ENCODE measurements around the gene CAMTA1. TPM values are rescaled to one million over a fixed set of nuclear protein-coding genes. Genes with fewer than 3 reads are reported as not detected.

CAMTA1 gene
- total RNA-seq, 2 experiments from 2014 or later = 43.9 to 73.3 TPM

GRCh38 chr1:7582460-7582972 is 797.3 kb downstream of the CAMTA1 start:
- no peaks in the 10 kb centered on the region for H3K79me2 ChIP-seq (ENCODE audit: insufficient read depth, low read depth, low read length)
- no peaks in the 10 kb centered on the region for H3K9me2 ChIP-seq (ENCODE audit: insufficient read depth, low read length)
- ChIA-PET CTCF (ENCODE audit: unreplicated experiment) (interaction anchor here (0.6 kb wide), 1 partner anchor 33 kb away, joined by 6 read pairs; no protein-coding TSS in a partner anchor), POLR2A (interaction anchor here (0.6 kb wide), 1 partner anchor 37 kb away, joined by 4 read pairs; no protein-coding TSS in a partner anchor)
- DNase-seq (ENCODE audit: low spot score) = no peak
- no peak overlapping the region for H2AFZ ChIP-seq (ENCODE audit: low read length)
- H3K9me3 ChIP-seq (ENCODE audit: low read length) = no peaks in the 10 kb centered on the region
- no peak overlapping the region for H3K4me2 ChIP-seq (ENCODE audit: low read length)
- intact Hi-C loops (cut with micrococcal nuclease; ENCODE audit: unreplicated experiment) = no loop called here
- BruUV-seq (replicated peaks) = no TSS peak
- H4K20me1 ChIP-seq (ENCODE audit: insufficient read depth, low read length) = no peaks in the 10 kb centered on the region
- H3K4me3 ChIP-seq (ENCODE audit: low read depth, low read length, poor library complexity, severe bottlenecking) = no peak overlapping the region
- no peak overlapping the region for H3K27ac ChIP-seq (ENCODE audit: low read depth, low read length, poor library complexity, severe bottlenecking)
- no peak for TF ChIP-seq EZH2phosphoT487 (IDR thresholded peaks at IDR 0.05; ENCODE audit: borderline replicate concordance, low read depth, low read length)
- no peak for TF ChIP-seq CTCF (conservative IDR thresholded peaks at IDR 0.05; ENCODE audit: low read length)
- no peaks in the 10 kb centered on the region for H3K36me3 ChIP-seq (ENCODE audit: insufficient read depth, low read length)
- H3K4me1 ChIP-seq (ENCODE audit: insufficient read depth, low read length, poor library complexity, severe bottlenecking) = no peaks in the 10 kb centered on the region

- no peaks in the 10 kb centered on the region for H4K20me1 ChIP-seq (ENCODE audit: insufficient read depth, low read length)
- H3K79me2 ChIP-seq (ENCODE audit: insufficient read depth, low read depth, low read length) = no peaks in the 10 kb centered on the region
- CTCF ChIA-PET (ENCODE audit: unreplicated experiment) = interaction anchor here (0.6 kb wide), 1 partner anchor 868 kb away, joined by 3 read pairs; no protein-coding TSS in a partner anchor
- H3K9me2 ChIP-seq (ENCODE audit: insufficient read depth, low read length) = no peaks in the 10 kb centered on the region
- POLR2A ChIA-PET = no interaction called here
- TF ChIP-seq CTCF (conservative IDR thresholded peaks at IDR 0.05; ENCODE audit: low read length) = no peak
- TF ChIP-seq EZH2phosphoT487 (IDR thresholded peaks at IDR 0.05; ENCODE audit: borderline replicate concordance, low read depth, low read length) = no peak
- no peak overlapping the region for H3K27ac ChIP-seq (ENCODE audit: low read depth, low read length, poor library complexity, severe bottlenecking)
- no peak overlapping the region for H2AFZ ChIP-seq (ENCODE audit: low read length)
- H3K4me3 ChIP-seq (ENCODE audit: low read depth, low read length, poor library complexity, severe bottlenecking) = no peak overlapping the region
- BruUV-seq (replicated peaks) = no TSS peak
- intact Hi-C loops (cut with micrococcal nuclease; ENCODE audit: unreplicated experiment) = no loop called here
- H3K4me2 ChIP-seq (ENCODE audit: low read length) = no peak overlapping the region
- no peaks in the 10 kb centered on the region for H3K9me3 ChIP-seq (ENCODE audit: low read length)
- H3K36me3 ChIP-seq (ENCODE audit: insufficient read depth, low read length) = no peaks in the 10 kb centered on the region
- no peak for DNase-seq (ENCODE audit: low spot score)
- no peaks in the 10 kb centered on the region for H3K4me1 ChIP-seq (ENCODE audit: insufficient read depth, low read length, poor library complexity, severe bottlenecking)
Observed at GRCh38 chr1:7583291-7584096, 798.2 kb downstream of the CAMTA1 start.

- ChIA-PET CTCF (ENCODE audit: unreplicated experiment) (no interaction called here), POLR2A (no interaction called here)
- H3K4me2 ChIP-seq (ENCODE audit: low read length) = no peak overlapping the region
- H4K20me1 ChIP-seq (ENCODE audit: insufficient read depth, low read length) = no peaks in the 10 kb centered on the region
- H2AFZ ChIP-seq (ENCODE audit: low read length) = no peak overlapping the region
- no peaks in the 10 kb centered on the region for H3K4me1 ChIP-seq (ENCODE audit: insufficient read depth, low read length, poor library complexity, severe bottlenecking)
- no peaks in the 10 kb centered on the region for H3K79me2 ChIP-seq (ENCODE audit: insufficient read depth, low read depth, low read length)
- intact Hi-C loops (cut with micrococcal nuclease; ENCODE audit: unreplicated experiment) = no loop called here
- TF ChIP-seq EZH2phosphoT487 (IDR thresholded peaks at IDR 0.05; ENCODE audit: borderline replicate concordance, low read depth, low read length) = no peak
- H3K36me3 ChIP-seq (ENCODE audit: insufficient read depth, low read length) = no peaks in the 10 kb centered on the region
- no TSS peak for BruUV-seq (replicated peaks)
- no peak overlapping the region for H3K4me3 ChIP-seq (ENCODE audit: low read depth, low read length, poor library complexity, severe bottlenecking)
- no peak for DNase-seq (ENCODE audit: low spot score)
- no peaks in the 10 kb centered on the region for H3K9me2 ChIP-seq (ENCODE audit: insufficient read depth, low read length)
- no peaks in the 10 kb centered on the region for H3K9me3 ChIP-seq (ENCODE audit: low read length)
- no peak overlapping the region for H3K27ac ChIP-seq (ENCODE audit: low read depth, low read length, poor library complexity, severe bottlenecking)
Observed at GRCh38 chr1:7584157-7584556, 798.9 kb downstream of the CAMTA1 start.
